HG02852 (cell line): ENCODE measurements around the gene CDK1.

Source experiments
- ATAC-seq: cut with Tn5 transposase; IDR thresholded peaks from one replicate; pipeline ENCODE4 v1.9.1; 2021; ENCODE audit warnings: mild to moderate bottlenecking, moderate library complexity; ENCODE audit not compliant: unreplicated experiment

Gene CDK1

DNA sequence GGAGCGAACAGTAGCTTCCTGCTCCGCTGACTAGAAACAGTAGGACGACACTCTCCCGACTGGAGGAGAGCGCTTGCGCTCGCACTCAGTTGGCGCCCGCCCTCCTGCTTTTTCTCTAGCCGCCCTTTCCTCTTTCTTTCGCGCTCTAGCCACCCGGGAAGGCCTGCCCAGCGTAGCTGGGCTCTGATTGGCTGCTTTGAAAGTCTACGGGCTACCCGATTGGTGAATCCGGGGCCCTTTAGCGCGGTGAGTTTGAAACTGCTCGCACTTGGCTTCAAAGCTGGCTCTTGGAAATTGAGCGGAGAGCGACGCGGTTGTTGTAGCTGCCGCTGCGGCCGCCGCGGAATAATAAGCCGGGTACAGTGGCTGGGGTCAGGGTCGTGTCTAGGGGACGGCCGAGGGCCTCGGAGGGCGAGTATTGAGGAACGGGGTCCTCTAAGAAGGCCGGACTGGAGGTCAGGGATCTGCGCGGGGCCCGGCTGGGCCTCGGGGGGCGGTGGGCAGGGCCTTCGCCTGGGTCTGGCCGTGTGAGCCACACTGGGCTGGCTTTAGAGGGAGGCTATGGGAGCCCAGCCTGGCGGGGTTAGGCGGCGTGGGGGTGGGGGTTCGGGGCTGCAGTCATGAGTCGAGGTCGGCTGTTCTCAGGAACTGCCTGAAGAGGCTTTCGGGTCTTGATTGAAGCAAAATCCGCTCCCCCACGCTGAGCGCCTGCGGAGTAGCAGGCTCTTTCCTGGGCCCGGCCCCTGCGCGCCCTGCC is at the start of gene CDK1:
Gene CDK1 (plus strand): TSS at position 265 of the 757 bp plus-strand sequence. CDS start 1,688 bp downstream, outside the sequence.
- ATAC-seq, result peak; percentile 96

DNA sequence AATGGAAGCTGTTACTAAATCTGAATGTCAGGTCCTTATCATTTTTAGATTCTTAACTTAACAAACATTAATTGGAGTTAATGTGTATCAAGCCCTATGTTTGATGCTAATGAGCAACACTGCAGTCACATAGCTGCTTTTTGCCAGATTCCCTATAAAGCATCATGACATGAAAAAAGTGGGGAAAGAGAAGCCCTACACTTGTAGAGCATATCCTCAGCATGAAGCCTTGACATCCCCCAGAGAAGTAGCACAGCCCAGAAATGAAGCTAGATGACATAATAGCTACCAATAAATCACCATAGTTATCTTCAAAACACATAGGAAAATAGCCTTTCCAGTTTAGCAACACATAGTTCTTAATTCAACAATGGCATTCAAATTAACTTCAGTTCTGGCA is 49.2 kb upstream of the CDK1 start:
- no peak for ATAC-seq

DNA sequence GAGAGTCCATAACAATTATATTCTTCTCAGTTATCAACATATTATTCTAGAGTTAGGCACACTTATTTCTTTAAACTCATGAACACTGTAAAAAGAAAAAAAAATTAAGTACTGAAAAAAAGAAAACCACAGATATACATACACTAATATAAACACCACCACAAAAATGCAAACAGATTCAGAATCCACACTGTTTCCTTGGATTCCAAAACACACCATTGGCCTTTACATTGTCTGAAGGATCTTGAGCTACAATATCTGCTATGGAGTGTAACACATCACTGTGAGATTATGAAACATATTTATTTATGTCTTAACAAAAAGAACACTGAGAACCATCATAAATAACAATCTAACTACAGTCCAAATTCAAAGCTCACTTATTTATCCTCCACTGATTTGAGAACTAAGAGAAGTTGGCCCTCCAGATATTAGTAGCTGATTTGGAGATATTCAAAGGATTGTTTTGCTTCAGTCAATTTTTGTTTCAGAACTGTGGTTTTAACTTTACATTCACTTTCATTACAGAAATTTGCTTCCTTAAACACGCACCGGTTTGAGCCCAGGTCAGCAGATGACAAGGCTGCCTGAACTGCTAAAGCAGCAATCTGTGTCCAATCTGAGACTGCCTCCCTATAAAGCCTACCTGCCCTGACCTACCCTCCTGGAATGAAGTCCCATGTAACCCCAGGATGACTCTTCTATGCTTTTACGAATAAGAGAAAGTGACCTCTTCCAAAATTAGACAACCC is 47.0 kb upstream of the CDK1 start:
- peak; percentile 81 for ATAC-seq

DNA sequence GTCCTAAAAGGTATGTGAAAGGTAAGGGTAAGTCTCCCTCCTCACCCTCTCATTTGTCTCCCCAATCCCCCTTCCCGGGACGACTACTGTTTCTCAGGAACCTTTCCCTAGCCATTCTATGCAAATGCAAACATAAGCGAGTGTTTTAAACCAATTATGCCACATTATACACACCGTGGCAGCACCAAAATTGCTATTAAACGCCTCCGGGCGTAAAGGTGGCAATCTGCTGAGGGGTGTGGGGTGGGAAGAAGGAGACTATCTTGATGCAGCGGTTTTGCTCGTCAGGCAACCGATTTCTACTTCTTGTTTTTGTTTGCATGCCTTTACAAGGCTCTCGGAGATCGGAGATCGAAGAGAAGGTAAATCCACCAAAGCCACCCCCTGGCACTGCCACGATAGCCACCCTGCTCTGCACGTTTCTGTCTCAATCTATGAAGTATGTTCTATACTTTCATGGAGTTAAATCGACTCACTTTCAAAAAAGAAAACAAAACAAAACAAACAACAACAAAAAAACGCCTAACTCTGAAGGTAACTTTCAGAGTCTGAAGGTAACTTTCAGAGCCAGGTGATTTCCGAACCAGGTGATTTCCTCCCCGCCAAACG is 46.0 kb upstream of the CDK1 start:
- ATAC-seq, result peak; percentile 26

DNA sequence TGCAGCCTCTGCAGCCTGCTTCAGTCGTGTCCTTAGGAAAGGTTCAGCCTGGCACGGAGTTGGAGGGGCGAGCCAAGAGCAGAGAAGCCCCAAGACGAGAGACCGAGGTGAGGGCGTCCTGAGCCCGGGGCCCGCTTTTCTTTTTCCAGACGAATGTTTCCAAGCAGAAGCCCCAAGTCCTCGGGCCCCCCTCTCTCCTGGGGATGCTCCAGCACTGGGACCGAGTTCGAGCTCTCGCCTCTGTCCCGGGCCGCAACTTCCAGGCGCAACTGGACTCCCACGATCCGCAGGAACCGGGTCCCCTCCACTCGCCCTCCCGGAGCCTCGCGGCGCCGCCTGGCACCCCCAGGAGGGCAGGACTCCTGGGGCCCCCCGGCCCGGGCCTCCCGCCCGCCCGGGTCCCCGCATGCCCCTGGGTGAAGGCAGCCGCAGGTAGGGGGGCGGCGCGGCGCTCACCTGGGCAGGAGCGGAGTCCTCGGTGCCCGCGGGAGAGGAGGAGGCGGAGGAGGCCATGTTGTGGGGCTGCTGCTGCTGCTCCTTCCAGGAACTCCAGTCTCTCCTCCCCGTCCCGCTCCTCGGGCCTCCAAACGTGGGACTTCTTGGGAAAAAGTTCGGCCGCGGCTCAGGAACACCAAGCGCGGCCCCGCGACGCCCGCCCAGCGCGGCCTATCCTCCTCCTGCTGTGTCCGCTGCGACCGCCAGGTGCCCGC is 45.3 kb upstream of the CDK1 start:
- peak; percentile 48 for ATAC-seq

DNA sequence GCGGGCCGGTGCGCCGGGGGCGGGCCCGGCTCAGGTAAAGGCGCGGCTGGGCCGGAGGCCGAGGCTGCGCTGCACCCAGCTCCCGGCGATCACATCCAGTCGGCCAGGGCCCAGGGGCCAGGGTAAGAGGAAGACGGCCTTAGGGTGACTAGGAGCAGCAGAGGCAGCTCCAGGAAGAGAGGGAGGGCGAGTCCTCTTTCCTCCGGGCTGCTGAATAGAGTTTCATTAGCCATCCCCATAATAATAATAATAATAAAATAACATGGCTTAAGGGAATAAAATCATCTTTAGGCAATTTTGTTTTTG is 44.8 kb upstream of the CDK1 start:
- ATAC-seq, result no peak

DNA sequence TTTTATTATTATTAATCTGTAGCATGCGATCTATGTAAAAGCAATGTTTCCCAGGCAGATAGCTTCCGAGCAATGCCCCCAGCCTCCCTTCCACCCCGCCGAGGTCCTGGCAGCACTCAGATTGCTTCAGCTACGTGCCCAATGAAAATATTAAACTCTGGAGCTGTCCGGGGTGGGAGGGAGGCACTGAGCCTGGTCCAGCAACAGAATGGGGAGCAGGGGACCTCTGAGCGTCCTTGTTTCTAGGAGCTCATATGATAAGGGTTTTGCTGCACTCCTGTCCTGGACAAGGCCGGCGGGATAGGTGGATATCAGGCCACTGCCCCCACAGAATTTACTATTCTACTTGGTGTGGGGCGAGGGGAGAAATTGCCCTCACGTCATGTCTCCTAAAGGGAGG is 44.5 kb upstream of the CDK1 start:
- ATAC-seq, result no peak

DNA sequence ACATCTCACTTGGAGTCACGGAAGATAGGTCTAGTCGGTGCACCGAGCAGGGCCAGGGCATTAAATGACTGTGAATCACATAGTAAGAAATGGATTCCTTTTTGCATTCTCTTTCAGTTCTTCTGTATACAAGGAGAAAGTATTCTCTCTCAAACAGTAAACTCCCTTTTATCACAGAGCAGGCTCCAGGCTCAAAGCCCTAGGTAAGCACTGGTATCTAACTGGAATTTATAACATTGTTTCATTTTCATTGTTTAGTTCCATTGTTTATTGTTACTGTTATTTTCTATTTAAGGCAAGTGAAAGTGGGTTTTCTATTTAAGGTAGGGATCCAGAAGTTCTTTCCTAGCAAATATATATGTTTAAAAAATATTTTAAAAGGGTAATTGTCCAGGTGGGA is 44.1 kb upstream of the CDK1 start:
- no peak for ATAC-seq

DNA sequence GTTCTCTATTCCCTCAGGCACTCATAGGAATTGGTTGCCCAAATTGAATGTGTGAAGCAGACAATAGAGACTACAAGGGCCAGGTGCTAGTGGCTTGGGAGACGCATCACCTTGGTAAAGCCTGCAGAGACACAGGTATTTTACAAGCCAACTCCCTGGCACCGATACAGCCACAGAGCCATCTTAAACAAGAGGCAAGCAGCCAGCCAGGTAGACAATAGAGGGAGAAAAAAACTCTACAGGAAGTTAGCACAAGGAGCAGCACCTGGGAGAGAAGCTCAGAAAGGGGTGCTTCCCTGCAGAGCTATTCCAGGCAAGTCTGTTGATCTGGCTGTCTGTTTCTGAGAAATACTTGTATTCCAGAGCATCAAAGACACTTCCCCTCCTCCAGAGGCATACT is 43.0 kb upstream of the CDK1 start:
- no peak for ATAC-seq

DNA sequence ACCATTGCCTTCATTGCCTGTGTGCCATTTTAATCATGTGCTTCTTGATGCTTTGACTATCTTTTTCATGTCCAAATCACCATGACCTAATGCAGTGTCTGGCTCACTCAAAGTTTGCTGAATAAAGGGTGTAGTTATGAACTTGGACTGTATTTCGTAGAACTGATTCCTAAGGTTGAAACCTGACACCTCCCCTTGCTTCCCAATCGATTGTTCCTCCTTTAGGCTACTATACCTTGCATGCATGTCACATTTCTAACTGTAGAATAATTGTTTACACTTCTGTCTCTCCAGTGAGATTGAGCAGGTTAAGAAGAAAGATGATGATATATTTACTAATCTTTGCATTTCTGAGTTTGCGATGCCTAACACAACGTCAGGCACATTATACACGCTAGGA is 41.0 kb upstream of the CDK1 start:
- ATAC-seq, result no peak

DNA sequence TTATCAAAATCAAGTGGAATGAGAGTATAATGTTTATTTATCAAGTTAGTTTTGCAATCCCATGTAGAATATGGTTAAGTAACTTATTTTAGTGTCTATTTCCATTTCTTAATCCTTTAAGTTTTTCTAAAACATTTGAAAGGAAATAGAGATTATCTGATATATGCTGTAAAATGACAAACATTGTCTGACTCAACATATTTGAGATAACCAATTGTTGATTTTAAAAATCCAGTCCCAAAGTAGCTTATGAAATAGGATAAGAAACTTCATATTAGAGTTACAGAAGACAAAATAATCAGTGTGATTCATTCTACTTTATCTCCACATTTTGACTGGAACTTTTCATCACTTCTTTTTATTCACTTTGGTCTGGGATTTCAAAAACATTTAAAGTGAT is 38.7 kb upstream of the CDK1 start:
- no peak for ATAC-seq

DNA sequence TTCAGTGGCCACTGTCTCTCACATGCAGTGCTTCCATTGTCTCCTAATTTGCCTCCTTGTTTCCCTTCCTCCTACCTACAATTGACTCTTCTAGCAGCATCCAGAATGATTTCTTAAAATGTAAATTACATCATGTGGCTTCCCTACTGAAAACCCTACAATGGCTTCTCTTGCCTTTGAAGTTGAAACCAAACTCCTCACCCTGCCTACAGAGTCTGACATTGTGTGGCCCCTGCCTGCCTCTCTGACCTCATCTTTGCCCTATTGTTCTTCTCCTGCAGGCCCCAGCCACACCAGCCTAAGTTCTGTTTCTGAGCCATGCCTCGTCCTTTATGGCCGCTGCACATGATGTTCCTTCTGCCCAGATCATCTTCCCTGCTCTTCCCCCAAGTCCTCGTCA is 35.8 kb upstream of the CDK1 start:
- no peak for ATAC-seq

DNA sequence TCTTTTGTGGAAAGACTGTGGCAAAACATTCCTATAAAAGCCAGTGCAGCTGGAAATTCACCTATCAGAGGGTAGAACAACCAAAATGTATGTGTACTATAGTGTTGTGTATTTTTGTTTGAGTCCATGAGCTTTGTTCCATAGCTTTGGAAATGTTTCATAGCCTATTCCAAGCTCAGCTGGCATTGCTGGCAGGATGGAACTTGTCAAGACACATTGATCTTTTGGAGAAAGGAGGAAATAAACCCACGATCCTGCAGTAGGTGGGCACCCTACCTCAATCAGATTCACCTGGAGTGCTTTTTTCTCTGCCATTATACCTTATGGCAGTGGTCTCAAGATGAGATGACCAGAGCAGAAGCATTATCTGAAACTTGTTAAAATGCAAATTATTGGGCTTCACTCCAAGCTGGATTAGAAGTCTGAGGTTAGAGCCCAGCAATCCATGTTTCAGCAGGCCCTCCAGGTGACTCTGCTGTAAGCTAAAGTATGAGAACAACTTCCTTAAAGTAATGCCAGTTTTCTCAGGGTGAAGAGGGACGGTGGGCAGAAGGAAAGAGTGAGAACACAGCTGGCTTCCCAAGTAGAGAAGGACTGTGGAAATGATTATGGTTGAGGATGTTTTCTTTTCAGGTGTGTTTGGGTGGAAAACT is 30.3 kb upstream of the CDK1 start:
- ATAC-seq, result no peak

DNA sequence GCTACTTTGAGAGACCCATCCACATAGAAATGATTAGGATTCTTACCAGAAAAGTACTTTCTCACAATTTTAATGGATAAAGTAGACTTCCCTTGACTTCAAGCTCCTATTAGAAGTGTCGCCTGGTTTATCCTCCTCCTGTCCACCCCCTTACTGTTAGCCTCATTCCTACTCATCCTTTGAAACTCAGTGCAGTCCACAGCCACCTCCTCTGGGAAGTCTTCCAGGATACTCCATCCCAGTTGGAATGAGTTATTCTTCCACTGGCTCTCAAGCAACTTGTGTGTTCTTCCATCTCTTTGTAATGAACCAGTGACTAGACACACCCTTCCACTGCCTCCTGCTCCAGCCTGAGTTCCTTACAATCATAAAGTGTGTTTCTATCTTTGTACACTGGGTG is 25.1 kb upstream of the CDK1 start:
- no peak for ATAC-seq

DNA sequence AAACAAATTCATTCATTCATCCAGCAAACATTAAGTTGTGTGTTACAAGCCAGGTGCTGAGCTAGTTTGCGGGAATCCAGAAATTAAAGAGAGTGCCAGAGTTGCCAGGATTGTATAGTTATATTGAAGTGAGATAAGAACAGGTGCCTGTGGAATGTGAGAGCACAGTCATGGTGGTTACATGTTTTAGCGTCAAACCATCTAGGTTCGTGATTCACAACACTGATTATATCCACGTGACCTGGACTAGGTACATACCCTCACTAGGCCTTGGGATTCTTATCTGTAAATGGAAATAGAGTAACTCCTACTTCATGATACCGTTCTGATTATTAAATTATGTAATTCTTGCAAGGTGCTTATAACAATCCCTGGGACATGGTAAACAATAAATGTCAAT is 24.5 kb upstream of the CDK1 start:
- ATAC-seq, result no peak

DNA sequence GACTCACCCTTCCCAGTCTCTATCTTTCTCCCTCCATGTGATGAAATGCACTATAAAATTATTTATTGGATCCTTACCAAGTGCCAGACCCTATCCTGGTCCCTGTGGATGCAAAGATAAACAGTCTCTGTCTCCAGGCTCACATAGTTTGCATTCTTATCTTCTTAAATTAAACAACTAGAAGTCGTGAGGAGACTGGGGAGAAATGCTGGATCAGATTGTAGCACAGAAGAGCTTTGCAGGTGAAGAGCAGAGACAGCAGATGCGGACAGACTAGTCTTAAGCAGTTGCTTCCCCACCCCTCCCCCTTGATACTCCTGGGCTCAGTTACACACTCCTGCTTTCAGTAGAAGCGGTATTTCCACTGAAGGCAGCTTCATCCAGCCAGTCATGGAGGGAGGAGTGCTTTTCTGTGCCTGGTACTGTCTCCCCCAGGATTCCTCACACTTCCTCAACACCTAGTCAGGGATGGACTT is 20.8 kb upstream of the CDK1 start:
- no peak for ATAC-seq

DNA sequence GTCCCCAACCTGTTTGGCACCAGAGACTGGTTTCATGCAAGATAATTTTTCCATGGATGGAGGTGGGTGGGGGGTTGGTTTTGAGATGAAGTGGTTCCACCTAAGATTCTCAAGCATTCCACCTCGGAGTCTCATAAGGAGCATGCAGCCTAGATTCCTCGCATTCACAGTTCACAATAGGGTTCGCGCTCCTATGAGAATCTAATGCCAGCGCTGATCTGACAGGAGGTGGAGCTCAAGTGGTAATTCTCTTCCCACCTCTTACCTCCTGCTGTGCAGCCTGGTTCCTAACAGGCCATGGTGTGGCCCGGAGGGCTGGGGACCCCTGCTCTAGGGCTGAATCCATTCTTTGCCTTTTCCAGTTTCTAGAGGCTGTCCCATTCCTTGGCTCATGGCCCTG is 19.1 kb upstream of the CDK1 start:
- ATAC-seq, result no peak

DNA sequence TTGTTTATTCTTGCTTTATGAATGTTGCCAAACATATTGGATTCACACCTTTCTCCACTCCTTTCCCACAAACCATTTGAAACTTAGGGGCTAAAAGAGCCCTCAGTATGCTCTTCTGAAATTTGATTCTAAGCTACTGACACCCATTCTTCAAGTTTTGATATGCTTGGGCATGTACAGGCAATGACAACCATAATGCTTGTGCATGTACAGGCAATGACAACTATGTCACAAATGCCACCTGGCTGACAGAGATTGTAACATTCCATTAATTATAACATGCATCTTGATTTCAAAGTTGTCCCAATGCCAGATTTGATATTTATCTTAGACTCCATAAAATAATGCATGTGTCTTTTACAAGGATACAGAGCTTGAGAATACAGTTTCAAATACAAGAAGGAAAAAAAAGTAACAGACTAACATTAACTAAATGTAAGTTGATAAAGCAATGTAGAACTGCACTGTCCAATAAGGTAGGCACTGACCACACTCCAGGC is 17.5 kb upstream of the CDK1 start:
- no peak for ATAC-seq

DNA sequence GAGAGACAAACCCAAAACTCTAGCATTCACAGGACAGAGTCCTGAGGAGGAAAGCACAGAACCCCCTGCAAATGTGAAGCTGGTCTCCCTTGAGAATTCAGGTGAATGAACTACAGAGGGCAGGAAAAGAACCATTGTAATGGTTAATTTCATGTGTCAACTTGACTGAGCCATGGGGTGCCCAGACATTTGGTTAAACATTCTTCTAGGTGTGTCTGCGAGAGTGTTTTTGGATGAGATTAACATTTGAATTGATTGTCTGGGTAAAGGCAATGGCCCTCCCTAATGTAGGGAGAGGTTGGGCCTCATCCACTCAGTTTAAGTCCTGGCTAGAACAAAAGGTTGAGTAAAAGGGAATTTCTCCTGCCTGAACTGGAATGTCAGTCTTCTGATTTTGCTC is 15.7 kb upstream of the CDK1 start:
- no peak for ATAC-seq

DNA sequence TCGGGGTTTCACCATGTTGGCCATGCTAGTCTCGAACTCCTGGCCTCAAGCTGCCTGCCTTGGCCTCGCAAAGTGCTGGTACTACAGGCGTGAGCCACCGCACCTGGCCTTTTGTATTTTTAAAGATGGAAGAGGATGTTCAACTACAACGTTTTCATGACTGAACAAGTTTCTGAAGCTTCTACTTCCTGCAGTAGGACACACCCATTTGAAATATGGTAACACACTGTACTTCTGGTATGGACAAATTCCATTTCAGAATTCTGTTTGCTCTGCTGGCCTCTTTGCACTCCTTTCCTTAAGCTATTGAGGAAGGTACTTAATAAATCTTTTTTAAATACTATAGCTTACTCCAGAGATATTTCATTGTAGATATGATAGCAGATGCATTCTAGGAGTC is 10.9 kb upstream of the CDK1 start:
- no peak for ATAC-seq

DNA sequence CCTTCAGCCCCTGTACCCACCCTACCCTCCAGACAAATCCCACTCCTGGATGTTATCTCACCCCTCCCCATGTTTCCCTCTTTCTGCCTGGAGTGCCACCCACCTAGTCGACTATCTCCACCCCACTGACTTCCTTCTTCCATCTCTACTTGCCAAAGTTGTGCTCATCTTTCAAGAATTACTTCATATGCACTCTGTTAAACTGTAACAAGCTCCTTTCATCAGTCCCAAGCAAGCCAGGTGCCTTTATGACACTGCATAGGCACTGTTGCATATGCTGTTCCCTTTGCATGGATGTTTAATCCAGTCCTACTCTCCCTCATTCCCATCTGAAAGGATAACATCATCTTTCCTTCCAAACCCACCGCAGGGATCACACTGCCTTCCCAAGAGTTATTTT is 8.9 kb upstream of the CDK1 start:
- ATAC-seq, result no peak
